LoVo (cell line): ENCODE data around the gene PFKP.
"Not testable (repeated sequence)": the region's sequence is repeated elsewhere in the genome, so short reads cannot be mapped to it uniquely, and the experiment has no call there.

Experiments used
- DNase-seq: peaks from one replicate; pipeline ENCODE4 v3.0.0-alpha.2; 2016; ENCODE audit warnings: low spot score

Gene PFKP

DNA sequence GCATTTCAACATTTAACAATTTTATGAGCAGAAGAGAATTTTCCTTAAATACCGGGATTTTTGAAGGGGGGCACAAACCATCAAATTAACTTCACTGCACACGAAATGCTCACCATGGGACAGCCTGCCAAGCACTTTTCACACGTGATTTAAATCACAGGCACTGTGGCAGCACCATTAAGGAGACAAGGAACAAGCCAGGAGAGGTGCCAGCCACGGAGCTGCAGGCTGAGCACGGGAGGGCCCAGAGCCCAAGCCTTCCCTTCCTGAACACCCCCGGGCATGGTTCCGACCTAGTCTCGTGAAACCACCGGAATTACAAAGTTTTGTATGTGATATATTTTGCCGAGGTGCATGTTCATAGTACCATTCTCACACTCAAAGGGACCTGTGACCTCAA, 91.8 kb downstream of the PFKP start:
- DNase-seq = no peak

DNA sequence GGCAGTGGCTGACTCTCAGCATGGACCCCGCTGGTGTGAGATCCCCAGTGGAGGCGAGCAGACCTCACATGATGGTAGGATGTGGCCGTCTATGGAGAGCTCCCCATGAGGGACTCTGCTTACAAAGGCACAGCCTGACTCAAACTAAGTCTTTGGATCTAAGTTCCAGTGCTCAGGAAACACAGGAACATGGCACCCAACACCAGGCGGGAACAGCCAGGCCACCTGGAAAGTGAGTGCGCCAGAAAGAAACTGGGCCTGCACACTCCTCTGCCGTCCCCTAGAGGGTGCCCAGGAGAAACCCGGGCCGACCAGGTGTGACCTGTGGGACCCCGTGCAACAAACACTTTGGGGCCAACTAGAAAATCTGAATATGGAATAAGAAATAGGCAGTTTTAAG, 95.2 kb downstream of the PFKP start:
- DNase-seq = no peak

DNA sequence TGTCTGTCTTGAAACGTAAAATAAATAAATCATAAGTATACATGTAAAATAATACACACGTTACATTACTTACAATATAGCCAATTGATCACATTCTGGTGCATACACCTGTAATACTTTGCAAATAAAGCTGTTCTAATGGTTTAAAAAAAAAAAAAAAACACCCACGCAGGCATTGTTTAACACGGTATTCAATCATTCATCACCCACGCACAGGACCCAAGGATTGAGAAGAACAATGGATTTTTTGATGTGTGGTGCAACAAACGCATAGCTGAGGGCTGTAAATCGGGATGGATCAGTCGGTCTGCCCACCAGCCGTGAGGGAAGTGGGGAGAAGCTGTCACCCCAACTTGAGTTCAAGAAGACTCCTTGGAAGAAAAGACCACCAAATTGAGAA, 96.5 kb downstream of the PFKP start:
- no peak for DNase-seq

DNA sequence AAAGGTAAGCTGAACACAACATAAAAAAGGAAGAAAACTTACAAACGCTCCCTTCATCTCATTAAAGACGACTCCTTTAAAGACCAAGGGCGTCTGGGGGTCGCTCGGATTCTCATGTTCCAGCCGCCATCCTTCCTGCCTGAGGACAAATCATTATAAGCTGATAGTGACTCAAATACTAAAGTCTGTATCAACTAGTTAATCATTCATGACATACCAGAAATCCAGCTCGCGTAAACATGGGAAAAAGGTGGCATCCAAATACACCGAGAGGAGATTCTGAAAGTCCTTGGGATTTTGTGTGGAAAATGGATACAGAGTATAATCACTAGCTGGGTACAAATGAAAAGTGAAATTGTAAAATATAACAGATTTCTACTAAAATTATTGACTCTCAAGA, 97.8 kb downstream of the PFKP start:
- DNase-seq = no peak

DNA sequence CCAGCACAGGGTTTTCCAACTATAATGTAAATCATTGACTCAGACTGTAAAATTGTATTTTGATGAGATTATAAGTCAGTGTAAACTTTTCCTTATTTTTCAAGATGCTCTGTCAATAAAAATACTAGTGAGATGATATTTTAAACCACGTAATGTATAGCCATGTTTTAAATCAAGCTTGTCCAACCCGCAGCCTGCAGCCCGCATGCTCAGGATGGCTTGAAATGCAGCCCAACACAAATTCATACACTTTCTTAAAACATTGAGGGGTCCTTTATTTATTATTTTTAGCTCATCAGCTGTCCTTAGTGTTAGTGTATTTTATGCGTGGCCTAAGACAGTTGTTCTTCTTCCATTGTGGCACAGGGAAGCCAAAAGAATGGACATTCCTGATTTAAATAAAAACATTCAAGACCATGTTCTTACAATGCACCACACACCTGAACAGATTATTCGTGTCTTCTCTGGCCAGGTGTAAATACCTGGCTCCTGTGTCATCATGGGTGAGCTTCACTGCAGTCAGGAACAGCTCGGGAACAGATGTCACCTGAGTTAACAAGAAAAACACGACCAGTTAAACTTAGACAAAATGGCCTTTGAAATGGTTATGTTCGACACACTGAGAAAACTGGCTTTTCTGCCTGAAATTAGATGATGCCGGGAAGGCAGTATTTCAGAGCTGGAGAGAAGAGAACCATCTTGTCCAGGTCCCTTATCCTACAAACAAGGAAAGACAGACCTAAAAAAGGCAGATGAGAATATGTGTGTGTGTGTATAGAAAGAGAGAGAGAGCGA, 99.3 kb downstream of the PFKP start:
- no peak for DNase-seq

DNA sequence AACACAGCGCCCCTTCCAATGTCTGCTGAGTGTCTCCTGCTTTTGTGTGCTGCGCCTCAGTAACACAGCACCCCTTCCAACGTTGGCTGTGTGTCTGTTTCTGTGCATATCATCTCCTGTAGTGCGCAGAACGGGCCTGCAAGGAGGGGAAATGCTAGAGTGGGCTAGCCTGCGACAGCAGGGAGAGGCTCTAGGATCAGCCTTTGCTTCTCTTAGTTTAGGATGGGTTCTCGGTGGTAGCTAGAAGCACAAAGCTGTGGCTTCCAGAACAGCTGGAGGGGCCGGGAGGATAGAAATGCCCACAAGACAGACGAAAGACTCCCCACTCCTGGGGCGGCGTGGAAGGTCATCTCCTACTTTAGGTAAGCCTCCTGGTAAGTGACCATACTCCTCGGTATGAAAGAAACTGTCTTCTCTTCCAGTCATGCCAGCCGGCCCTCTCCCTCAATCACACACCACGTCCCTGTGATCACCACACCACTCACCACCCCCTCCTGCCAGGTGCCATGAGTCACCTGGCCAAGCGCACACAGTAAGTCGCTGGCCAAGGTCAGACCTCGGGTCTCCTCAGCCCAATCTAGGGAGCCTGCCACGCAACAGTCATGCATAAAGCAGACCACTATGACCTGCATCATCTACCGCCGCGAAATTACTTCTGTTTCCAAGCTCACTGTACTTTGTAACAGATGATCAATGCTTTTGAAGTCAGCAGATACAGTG, 100.4 kb downstream of the PFKP start:
- DNase-seq = no peak

DNA sequence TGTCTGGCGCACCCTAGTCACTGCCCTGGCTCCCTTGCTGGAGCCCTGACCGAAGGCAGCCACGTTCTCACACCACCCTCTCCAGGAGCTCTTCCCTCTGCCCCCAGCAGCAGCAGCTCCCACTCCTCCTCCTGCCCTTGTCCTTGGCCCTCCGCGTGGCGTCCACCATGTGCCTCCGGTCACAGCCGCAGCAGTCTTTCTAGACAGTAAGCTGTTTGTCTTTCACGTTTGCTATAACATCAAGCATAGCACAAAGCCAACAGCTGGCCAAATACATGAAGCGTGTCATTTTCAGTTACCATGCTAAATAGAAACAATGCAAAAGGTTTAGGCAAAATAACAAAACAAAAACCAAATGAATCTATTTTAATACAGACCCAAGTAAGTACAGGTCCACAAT, 101.9 kb downstream of the PFKP start:
- no peak for DNase-seq

DNA sequence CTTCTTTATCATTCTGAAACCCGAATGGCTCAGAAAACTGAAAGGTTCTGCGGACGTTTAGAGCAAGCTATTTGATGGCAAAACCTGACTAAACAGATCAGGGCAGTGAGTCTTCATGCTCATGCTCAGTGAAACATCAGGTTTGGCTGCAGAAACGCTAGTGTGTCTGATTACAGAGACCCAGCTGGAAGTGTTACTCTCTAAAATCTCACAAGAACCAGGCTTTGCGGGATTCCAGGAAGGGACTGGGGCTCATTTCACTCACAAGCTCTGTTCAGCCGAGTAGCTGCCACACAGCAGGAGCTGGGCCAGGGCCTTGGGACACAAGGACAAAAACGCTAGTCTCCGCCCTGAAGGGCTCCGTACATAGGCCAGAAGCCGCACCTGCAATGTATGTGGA, 102.3 kb downstream of the PFKP start:
- DNase-seq = no peak

DNA sequence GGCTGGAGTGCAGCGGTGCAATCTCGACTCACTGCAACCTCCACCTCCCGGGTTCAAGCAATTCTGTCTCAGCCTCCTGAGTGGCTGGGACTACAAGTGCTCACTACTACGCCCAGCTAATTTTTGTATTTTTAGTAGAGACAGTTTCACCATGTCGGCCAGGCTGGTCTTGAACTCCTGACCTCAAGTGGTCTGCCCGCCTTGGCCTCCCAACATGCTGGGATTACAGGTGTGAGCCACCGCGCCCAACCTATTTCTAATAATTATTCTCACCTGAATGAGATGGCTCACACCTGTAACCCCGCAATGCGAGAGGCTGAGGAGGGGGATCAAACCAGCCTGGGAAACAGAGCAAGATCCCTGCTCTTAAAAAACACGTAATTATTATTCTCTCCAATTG, 104.1 kb downstream of the PFKP start:
- not testable (repeated sequence) for DNase-seq

DNA sequence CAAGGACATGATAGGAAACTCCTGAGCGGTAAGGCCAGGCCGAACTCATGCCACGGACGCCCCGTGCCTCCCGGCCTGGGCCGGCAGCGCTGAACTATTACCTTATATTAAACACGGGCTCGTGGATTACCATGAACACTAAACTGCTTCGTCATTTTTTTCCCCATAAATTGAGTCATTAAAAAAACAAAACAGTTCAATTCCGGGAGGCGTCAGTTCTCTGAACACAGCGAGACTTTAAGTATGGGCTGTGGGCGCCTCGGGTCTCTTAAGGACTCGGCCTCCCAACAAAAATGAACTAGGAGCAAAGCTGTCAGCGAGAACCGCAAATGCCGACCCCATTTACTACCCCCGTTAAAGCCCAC, 104.7 kb downstream of the PFKP start:
- peak; percentile 35 for DNase-seq

DNA sequence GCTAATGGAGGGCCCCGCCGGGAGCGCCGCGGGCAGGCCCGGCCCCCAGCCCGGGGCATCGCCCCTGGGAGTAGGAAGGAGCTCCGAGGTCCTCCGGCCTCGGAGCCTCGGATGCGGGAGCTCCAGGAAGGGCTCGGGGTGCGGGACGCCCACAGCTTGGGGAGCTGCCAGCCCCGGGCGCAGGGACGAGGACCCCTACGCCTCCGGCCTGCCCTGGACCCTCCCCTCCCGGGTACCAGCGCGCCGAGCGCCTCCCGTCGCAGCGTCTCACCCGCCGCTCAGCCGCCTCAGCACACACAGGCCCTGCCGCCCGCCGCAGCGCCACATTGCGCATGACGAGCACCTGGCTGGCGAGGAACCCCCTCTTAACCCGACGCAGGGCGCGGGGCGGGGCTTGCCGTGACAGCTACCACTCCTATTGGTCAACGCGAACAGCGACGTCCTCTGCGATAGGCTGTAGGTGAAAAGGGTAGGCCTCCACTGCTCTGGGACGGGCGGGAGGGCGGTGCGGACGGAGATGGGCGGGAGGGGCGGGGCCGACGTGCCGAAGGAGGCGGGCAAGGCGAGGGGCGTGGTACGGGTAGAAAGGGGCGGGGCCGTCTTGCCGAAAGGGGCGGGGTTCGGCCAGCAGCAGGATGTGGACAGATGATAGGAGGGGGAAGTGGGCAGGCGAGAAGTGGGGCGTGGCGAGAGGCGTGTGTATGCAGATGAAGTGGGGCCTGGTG, 105.3 kb downstream of the PFKP start, which contains the start of gene PITRM1:
TSS of gene PITRM1 (minus strand) at position 337 of the 725 bp plus-strand sequence. CDS start at position 327, 10 bp downstream.
- DNase-seq = peak; percentile 97

DNA sequence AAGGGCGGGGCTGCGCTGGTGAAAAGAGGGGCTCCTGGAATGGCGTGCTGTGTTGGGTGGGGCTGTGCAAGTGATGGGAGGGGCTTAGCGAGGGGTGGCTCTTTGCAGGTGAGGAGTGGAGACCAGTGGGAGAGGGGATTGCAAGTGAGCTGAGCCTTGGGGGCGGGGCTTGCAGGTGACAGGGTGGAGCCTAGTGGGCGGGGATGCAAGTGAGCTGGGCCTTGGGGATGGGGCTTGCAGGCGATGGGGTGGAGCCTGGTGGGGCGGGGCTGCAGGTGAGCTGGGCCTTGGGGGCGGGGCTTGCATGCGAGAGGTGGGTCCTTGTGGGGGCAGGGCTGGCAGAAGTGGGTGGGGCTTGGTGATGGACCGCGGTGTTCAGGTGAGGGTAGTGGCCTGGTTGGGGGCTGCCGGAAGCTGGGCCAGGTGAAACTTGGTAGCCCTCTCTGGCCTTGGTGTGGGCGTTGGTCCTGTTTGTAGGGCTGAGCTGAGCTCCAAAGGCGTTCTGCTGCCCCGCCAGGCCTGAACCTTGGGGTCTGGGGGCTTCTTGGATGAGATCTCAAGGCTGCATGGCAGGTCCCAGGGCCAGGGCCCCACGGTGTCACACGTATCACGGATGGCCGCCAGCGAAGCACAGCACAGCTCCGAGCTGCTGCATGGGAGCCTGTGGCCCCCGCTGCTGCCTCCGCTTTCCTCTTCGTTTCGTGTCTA, 106.0 kb downstream of the PFKP start:
- no peak for DNase-seq

DNA sequence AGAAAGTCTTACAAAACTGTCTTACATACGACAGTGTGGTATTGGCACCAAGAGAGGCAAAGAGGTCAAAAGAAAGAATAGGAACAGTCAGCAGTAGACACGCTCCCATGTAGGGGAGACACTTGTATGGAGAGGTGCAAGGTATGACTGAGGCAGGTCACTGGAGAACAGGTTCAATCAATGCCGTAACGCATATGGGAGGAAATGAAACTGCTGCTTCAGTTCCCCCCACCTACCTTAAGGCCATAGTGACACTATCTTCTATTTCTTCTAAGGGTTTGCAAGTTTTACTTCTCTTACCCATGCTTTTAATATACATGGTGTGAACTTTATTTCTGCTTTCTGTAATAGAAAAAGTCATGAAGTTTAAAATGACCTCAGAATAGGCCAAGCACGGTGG, 110.7 kb downstream of the PFKP start:
- no peak for DNase-seq

DNA sequence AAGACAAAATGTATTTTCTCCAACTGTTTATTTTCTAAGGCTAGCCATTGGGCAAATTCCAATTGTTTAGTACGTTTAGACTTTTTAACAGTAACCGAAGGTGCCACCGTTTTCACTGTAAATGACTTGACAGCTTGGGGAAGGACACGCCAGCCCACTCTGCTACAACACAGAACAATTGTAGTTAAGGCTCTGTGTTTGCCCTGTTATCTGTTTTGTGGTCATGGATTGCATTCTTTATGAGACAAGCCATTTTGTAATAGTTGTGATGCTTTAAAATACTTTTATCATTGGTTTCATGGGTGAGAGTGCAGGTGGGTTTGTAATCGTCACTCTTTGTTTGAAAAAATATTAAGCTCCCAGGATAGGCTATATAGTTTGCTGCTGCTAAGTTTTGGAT, 111.8 kb downstream of the PFKP start:
- DNase-seq = no peak

DNA sequence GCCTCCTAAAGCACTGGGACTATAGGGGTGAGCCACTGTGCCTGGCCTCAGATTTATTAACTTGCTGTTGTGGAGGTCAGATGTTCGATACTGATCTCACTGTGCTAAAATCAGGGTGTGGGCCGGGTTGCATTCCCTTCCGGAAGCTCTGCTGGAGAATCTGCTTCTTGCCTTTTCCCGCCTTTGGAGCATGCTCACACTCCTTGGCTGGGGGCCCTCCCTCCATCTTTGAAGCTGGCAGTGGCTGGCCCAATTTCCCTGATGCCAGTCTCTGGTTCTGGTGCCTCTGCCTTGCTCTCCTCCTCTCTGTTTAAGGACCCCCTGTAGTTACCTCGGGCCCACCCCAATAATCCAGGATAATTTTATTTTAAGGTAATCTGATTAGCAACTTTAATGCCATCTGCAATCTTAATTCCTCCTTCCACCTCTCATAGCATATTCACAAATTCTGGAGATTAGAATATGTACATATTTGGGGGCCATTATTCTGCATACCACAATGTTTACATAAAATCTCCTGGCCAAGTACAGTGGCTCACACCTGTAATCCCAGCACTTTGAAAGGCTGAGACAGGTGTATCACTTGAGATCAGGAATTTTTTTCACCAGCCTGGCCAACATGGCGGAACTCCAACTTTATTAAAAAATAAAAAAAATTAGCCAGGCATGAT, 113.1 kb downstream of the PFKP start:
- DNase-seq = no peak

DNA sequence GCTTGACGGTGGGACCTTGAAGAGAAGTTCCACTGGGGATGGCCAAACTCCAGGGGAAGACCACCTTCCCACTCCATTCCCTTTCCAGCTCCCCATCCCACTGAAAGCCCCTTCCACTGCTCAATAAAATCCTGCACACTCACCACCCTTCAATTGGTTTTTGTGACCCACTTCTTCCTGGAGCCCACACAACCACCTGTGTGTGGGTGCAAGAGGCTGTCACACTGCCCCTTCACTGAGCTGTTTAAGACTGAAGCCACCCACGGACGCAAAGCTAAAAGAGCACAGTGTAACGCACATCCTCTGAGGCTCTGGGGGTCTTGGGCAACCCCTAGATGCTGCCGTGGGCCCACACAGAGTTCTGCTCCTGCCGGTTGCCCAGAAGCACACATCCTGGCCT, 118.0 kb downstream of the PFKP start:
- no peak for DNase-seq

DNA sequence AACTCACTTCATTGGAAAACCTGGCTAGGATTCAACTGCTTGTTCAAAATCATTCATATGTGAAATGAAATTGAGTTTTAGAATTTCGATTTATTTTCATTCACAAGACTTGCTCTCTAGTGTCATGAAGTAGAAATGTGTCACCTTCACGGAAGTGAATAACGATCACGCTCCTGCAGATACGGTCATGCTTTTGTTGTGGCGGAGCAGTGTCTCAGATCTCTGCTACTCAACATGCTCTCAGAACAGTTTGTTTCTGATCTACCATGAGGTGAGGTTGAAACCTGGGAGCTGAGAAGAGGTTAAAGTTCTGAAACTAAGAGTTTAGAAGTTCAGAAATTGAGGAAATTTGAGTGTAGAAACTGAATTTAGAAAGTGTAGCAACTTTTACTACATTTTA, 119.0 kb downstream of the PFKP start:
- no peak for DNase-seq
